OCI-LY7 (cell line): ENCODE measurements around the gene RPUSD3. TPM values are rescaled to one million over a fixed set of nuclear protein-coding genes. Genes with fewer than 3 reads are reported as not detected.

Experiments
- BruUV-seq: library from RNA; stranded (reverse); fragments of 400-500 nt; replicated peaks from 2 replicates; lab custom pipeline; 2021; lab: Mats Ljungman, UMichigan
- CTCF ChIA-PET: fragments of 300-600 bp; sonication (Branson Sonifier 250); formaldehyde crosslinking; loops from one replicate; lab custom pipeline; 2022; ENCODE audit warnings: antibody characterized with exemption; ENCODE audit not compliant: unreplicated experiment; lab: Charles Lee
- POLR2A ChIA-PET: fragments of 300-600 bp; sonication (Branson Sonifier 250); formaldehyde crosslinking; loops from one replicate; lab custom pipeline; 2022; ENCODE audit warnings: antibody characterized with exemption; lab: Charles Lee
- DNase-seq: peaks from one replicate; pipeline ENCODE4 v3.0.0-alpha.2; 2015; ENCODE audit warnings: low spot score
- H2AFZ ChIP-seq: fragments of 200-600 bp; sonication (generic), shearing (Covaris generic); 2 replicates; pipeline ENCODE4 v1.6.1; 2014; ENCODE audit warnings: mild to moderate bottlenecking, antibody characterized with exemption, low read length, moderate library complexity
- H3K27ac ChIP-seq: fragments of 200-600 bp; sonication (generic); 2 replicates; pipeline ENCODE4 v1.5.1; 2014; ENCODE audit warnings: mixed run types, low read depth, mild to moderate bottlenecking, moderate library complexity, low read length, inconsistent platforms; ENCODE audit not compliant: poor library complexity, severe bottlenecking
- H3K36me3 ChIP-seq: fragments of 200-600 bp; sonication (generic); 2 replicates; pipeline ENCODE4 v1.6.1; 2014; ENCODE audit warnings: mild to moderate bottlenecking, antibody characterized with exemption, low read length, moderate library complexity, mixed read lengths; ENCODE audit not compliant: insufficient read depth
- H3K4me1 ChIP-seq: fragments of 200-600 bp; sonication (generic); 2 replicates; pipeline ENCODE4 v1.5.1; 2014; ENCODE audit warnings: mild to moderate bottlenecking, low read length; ENCODE audit not compliant: insufficient read depth, poor library complexity, severe bottlenecking
- H3K4me2 ChIP-seq: fragments of 200-600 bp; sonication (generic); 2 replicates; pipeline ENCODE4 v1.6.1; 2014; ENCODE audit warnings: mild to moderate bottlenecking, low read length
- H3K4me3 ChIP-seq: fragments of 200-600 bp; sonication (generic); 2 replicates; pipeline ENCODE4 v1.5.1; 2014; ENCODE audit warnings: mild to moderate bottlenecking, low read depth, low read length; ENCODE audit not compliant: poor library complexity, severe bottlenecking
- H3K79me2 ChIP-seq: fragments of 200-600 bp; sonication (generic); 2 replicates; pipeline ENCODE4 v1.6.1; 2016; ENCODE audit warnings: low read depth, mild to moderate bottlenecking, low read length, moderate library complexity, mixed read lengths; ENCODE audit not compliant: insufficient read depth
- H3K9me2 ChIP-seq: fragments of 200-600 bp; sonication (generic); 2 replicates; pipeline ENCODE4 v1.6.1; 2016; ENCODE audit warnings: mild to moderate bottlenecking, low read length, mixed read lengths; ENCODE audit not compliant: insufficient read depth
- H3K9me3 ChIP-seq: fragments of 200-600 bp; sonication (generic); 2 replicates; pipeline ENCODE4 v1.6.1; 2014; ENCODE audit warnings: mild to moderate bottlenecking, mixed run types, low read length, mixed read lengths
- H4K20me1 ChIP-seq: fragments of 200-600 bp; sonication (generic); 2 replicates; pipeline ENCODE4 v1.6.1; 2014; ENCODE audit warnings: mild to moderate bottlenecking, antibody characterized with exemption, low read length, moderate library complexity, mixed read lengths; ENCODE audit not compliant: insufficient read depth
- CTCF ChIP-seq: fragments of 200-600 bp; sonication (generic); conservative IDR thresholded peaks from 2 replicates; pipeline ENCODE4 v1.5.1; 2014; ENCODE audit warnings: mild to moderate bottlenecking, antibody characterized with exemption, low read length, moderate library complexity, mixed read lengths
- EZH2phosphoT487 ChIP-seq: fragments of 200-600 bp; sonication (generic); IDR thresholded peaks from 2 replicates; pipeline ENCODE4 v1.6.1; 2018; ENCODE audit warnings: low read depth, borderline replicate concordance, mild to moderate bottlenecking, mixed run types, antibody characterized with exemption, low read length, moderate library complexity, mixed read lengths
- intact Hi-C: fragments of 100-400 bp; cut with micrococcal nuclease; formaldehyde crosslinking; loops from one replicate; pipeline ENCODE4 v1.10.0; 2022; ENCODE audit not compliant: unreplicated experiment
- total RNA-seq, 2 experiments: library from RNA; depleted of rRNA in 1 of 2; stranded (reverse); fragments of >200 nt in 1 of 2; shearing (Covaris generic) in 1 of 2; gene quantifications; 2 replicates each; pipeline ENCODE4 v1.2.3, GENCODE V29; 2014 to 2022

Gene RPUSD3
- total RNA-seq, 2 experiments from 2014 or later: 44.2 to 59.2 TPM

DNA sequence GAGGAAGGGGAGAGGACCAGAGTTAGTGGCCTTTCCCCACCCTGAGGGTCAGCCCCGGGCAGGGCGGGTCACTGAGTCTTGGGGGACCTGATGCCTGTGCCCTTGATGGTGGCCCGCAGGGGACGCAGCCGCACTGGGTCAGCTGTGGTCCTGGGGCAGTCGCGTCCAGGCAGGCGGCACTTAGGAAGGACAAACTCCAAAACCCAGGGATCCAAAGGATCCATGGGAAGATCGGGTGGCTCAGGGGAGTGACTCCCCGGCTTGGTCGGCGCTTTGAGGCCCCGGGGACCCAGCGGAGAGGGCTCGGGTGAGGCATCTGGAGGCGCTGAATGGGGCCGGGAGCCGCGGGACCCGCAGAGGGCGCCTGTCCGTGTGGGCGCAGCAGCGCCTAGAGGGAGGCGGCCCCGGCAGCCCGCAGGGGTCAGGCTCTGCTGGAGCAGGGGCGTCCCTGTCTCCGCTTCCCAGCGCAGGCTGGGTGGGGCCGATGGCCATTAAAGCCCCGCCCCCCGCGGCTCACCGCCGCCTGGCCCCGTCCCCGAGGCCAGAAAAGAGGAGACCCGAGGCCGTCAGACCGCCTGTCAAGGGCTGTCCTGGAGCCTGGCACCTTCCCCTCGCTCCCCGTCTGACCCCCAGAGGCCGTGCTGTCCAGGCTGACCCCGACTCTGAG, 18.7 kb upstream of the RPUSD3 start:
- POLR2A ChIA-PET: no interaction called here
- no peaks in the 10 kb centered on the region for H3K9me2 ChIP-seq
- H4K20me1 ChIP-seq: no peaks in the 10 kb centered on the region
- no peak for DNase-seq
- H3K27ac ChIP-seq: no peak overlapping the region
- no peak overlapping the region for H3K4me2 ChIP-seq
- no peaks in the 10 kb centered on the region for H3K79me2 ChIP-seq
- no peaks in the 10 kb centered on the region for H3K36me3 ChIP-seq
- TF ChIP-seq CTCF: no peak
- TF ChIP-seq EZH2phosphoT487: no peak
- no peaks in the 10 kb centered on the region for H3K4me1 ChIP-seq
- H2AFZ ChIP-seq: no peak overlapping the region
- no TSS peak for BruUV-seq
- intact Hi-C loops: no loop called here
- CTCF ChIA-PET: no interaction called here
- H3K9me3 ChIP-seq: no peaks in the 10 kb centered on the region
- H3K4me3 ChIP-seq: no peak overlapping the region

DNA sequence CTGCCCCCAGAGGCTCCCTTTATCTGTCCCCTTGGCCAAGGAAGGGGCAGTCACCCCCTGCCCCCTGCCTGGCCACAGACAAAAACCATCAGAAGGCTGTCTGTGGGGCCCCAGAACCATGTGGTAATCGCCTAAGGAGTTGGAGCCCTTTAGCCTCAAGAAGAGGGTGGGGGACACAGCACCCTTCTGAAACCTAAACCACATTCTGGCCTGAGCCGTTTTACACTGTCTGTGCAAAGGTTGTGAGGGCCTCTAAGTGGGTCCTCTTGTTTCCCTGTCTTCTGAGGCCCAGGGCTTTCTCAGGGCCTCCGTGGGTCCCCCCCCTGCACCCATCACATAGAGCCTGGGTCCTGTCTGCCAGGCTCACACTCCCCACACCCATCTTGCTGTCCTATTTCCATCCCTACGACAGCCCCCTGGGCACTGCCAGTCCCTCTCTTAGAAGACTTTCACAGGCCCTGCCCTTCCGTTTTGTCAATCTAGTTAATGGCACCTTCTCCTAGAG, 17.9 kb upstream of the RPUSD3 start:
- POLR2A ChIA-PET: no interaction called here
- CTCF ChIA-PET: no interaction called here

More for the DNA sequence above, 17.9 kb upstream of the RPUSD3 start:
- H4K20me1 ChIP-seq: no peaks in the 10 kb centered on the region
- BruUV-seq: no TSS peak
- intact Hi-C loops: no loop called here
- H3K36me3 ChIP-seq: no peaks in the 10 kb centered on the region
- no peaks in the 10 kb centered on the region for H3K79me2 ChIP-seq
- no peaks in the 10 kb centered on the region for H3K9me3 ChIP-seq
- H2AFZ ChIP-seq: no peak overlapping the region
- no peak overlapping the region for H3K4me2 ChIP-seq
- H3K4me1 ChIP-seq: no peaks in the 10 kb centered on the region
- no peak overlapping the region for H3K27ac ChIP-seq
- H3K9me2 ChIP-seq: no peaks in the 10 kb centered on the region
- TF ChIP-seq CTCF (no peak), EZH2phosphoT487 (no peak)
- H3K4me3 ChIP-seq: no peak overlapping the region
- no peak for DNase-seq
